T-helper 2 cell treated with Interferon-gamma antibody and Interleukin-4, amounts not matched to agents 5 μg/mL and 100 μg/mL, for 36 hours (primary cell): ENCODE measurements around the gene CLINT1.

Source experiments
- DNase-seq: peaks from one replicate; pipeline ENCODE4 v3.0.0; 2021; ENCODE audit warnings: low spot score
- H3K27ac Mint-ChIP-seq: one replicate; pipeline ENCODE4 v1.8.0; 2021; ENCODE audit warnings: mild to moderate bottlenecking, mixed read lengths
- H3K27me3 Mint-ChIP-seq: one replicate; pipeline ENCODE4 v1.8.0; 2021; ENCODE audit warnings: low read depth, mixed read lengths
- H3K36me3 Mint-ChIP-seq: one replicate; pipeline ENCODE4 v1.8.0; 2021; ENCODE audit warnings: low read depth, mixed read lengths
- H3K4me1 Mint-ChIP-seq: one replicate; pipeline ENCODE4 v1.8.0; 2021; ENCODE audit warnings: low read depth, mixed read lengths
- H3K4me3 Mint-ChIP-seq: one replicate; pipeline ENCODE4 v1.8.0; 2022; ENCODE audit warnings: mild to moderate bottlenecking, moderate library complexity, mixed read lengths
- H3K9me3 Mint-ChIP-seq: one replicate; pipeline ENCODE4 v1.8.0; 2021; ENCODE audit warnings: mixed read lengths

CLINT1 gene

DNA sequence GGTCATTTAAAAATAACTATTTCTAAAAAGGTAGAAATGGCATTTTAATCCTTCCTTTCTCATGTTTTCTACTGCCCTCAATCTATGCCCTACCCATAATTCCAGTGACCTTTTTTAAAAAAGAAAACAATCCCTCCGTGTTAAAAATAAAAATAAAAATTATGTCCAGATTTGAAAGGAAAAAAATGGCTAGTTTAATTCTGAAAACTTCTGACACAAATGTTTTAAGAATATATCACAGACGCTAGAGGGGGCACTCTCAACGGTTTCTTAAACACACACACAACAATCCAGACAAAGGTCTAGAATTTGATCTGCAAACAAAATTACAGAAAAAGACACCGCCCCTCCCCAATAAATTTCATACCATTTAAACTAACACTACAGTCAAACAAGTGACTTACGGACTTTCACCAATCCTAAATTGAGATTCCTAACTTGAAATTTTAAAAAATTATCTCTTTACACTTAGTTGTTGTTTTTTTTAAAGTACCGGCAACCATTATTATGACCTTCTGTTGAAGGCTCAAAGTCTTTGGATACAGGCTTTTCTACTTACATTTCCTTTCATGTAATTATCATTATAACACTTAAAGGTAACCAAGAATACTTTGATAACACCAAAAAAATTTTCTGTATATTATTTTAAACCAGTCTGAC, 38.2 kb downstream of the CLINT1 start:
- DNase-seq = no peak
- Mint-ChIP-seq H3K4me3 (no peak overlapping the region), H3K27ac (no peak overlapping the region), H3K9me3 (peaks cover 4% of the 10 kb centered on the region), H3K36me3 (peaks cover 18% of the 10 kb centered on the region), H3K4me1 (peaks cover 22% of the 10 kb centered on the region), H3K27me3 (no peaks in the 10 kb centered on the region)

GRCh38 chr5:157819502-157820115, 39.3 kb downstream of the CLINT1 start:
- peaks cover 21% of the 10 kb centered on the region for H3K4me1 Mint-ChIP-seq
- H3K9me3 Mint-ChIP-seq = peaks cover 4% of the 10 kb centered on the region
- no peaks in the 10 kb centered on the region for H3K27me3 Mint-ChIP-seq
- DNase-seq = no peak
- H3K4me3 Mint-ChIP-seq = no peak overlapping the region
- H3K36me3 Mint-ChIP-seq = peaks cover 20% of the 10 kb centered on the region
- no peak overlapping the region for H3K27ac Mint-ChIP-seq

GRCh38 chr5:157818368-157818767, 40.6 kb downstream of the CLINT1 start:
- DNase-seq = no peak
- Mint-ChIP-seq H3K4me1 (peaks cover 21% of the 10 kb centered on the region), H3K9me3 (peaks cover 4% of the 10 kb centered on the region), H3K27ac (no peak overlapping the region), H3K36me3 (peaks cover 24% of the 10 kb centered on the region), H3K4me3 (no peak overlapping the region), H3K27me3 (no peaks in the 10 kb centered on the region)

DNA sequence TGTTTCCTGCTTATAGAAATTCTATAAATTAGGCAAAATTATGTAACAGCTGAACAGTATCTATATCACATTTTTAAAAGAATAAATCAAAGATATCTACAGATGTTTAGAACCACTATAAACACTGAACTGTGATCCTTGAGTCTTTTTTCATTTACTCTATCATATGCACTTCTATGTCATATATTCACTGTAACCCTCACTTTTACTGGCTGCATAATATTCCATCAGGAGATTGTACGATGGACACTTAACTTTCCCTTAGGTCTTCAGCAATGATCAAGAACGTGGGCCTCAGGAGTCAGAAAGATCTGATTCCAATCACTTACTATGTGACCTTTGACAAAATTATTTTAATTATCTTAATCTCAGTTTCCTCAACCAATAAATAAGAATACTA, 41.0 kb downstream of the CLINT1 start:
- Mint-ChIP-seq H3K9me3 (peaks cover 4% of the 10 kb centered on the region), H3K27me3 (no peaks in the 10 kb centered on the region), H3K27ac (no peak overlapping the region), H3K36me3 (peaks cover 26% of the 10 kb centered on the region), H3K4me3 (no peak overlapping the region), H3K4me1 (peaks cover 21% of the 10 kb centered on the region)
- no peak for DNase-seq

- Mint-ChIP-seq H3K9me3 (peaks cover 2% of the 10 kb centered on the region), H3K27me3 (no peaks in the 10 kb centered on the region), H3K4me1 (peaks cover 20% of the 10 kb centered on the region), H3K27ac (no peak overlapping the region), H3K36me3 (peaks cover 29% of the 10 kb centered on the region), H3K4me3 (no peak overlapping the region)
- no peak for DNase-seq
These were observed 41.6 kb downstream of the CLINT1 start for GRCh38 chr5:157817387-157817702.

- Mint-ChIP-seq H3K4me3 (no peak overlapping the region), H3K9me3 (no peaks in the 10 kb centered on the region), H3K36me3 (peaks cover 24% of the 10 kb centered on the region), H3K27ac (no peak overlapping the region), H3K27me3 (no peaks in the 10 kb centered on the region), H3K4me1 (peaks cover 16% of the 10 kb centered on the region)
- no peak for DNase-seq
These were observed 42.1 kb downstream of the CLINT1 start for GRCh38 chr5:157816682-157817386.

GRCh38 chr5:157812086-157812485, 46.9 kb downstream of the CLINT1 start:
- no peak for DNase-seq
- Mint-ChIP-seq H3K4me3 (no peak overlapping the region), H3K27me3 (no peaks in the 10 kb centered on the region), H3K9me3 (no peaks in the 10 kb centered on the region), H3K36me3 (peaks cover 41% of the 10 kb centered on the region), H3K4me1 (no peaks in the 10 kb centered on the region), H3K27ac (no peak overlapping the region)

DNA sequence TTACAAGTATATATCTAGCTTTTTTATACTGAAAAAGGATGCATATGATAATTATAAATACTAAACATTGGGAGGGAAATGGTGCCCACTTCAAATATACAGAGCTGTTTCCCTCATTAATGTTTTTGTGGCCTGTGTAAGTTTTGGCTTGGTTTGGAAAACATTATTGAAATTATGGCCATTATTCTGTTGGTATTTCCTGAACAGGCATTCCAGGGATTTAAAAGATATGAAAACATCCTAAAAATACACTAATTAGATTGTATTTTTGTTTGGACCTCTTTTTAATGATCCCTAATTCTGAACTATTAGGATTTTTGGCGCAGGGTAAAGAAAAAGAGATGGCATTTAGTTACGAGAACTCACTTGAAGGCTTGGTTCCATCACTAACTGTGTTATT, 50.9 kb downstream of the CLINT1 start:
- H3K36me3 Mint-ChIP-seq = peaks cover 50% of the 10 kb centered on the region
- H3K4me3 Mint-ChIP-seq = no peak overlapping the region
- no peak overlapping the region for H3K27ac Mint-ChIP-seq
- no peaks in the 10 kb centered on the region for H3K27me3 Mint-ChIP-seq
- peaks cover 2% of the 10 kb centered on the region for H3K4me1 Mint-ChIP-seq
- no peaks in the 10 kb centered on the region for H3K9me3 Mint-ChIP-seq
- no peak for DNase-seq

GRCh38 chr5:157802736-157803135, 56.2 kb downstream of the CLINT1 start:
- Mint-ChIP-seq H3K9me3 (no peaks in the 10 kb centered on the region), H3K4me1 (peaks cover 2% of the 10 kb centered on the region), H3K4me3 (no peak overlapping the region), H3K27me3 (no peaks in the 10 kb centered on the region), H3K27ac (no peak overlapping the region), H3K36me3 (peaks cover 35% of the 10 kb centered on the region)
- DNase-seq = no peak

GRCh38 chr5:157800137-157800536, 58.8 kb downstream of the CLINT1 start:
- Mint-ChIP-seq H3K27me3 (no peaks in the 10 kb centered on the region), H3K9me3 (no peaks in the 10 kb centered on the region), H3K4me1 (peaks cover 2% of the 10 kb centered on the region), H3K27ac (no peak overlapping the region), H3K36me3 (peaks cover 24% of the 10 kb centered on the region), H3K4me3 (no peak overlapping the region)
- DNase-seq = no peak

DNA sequence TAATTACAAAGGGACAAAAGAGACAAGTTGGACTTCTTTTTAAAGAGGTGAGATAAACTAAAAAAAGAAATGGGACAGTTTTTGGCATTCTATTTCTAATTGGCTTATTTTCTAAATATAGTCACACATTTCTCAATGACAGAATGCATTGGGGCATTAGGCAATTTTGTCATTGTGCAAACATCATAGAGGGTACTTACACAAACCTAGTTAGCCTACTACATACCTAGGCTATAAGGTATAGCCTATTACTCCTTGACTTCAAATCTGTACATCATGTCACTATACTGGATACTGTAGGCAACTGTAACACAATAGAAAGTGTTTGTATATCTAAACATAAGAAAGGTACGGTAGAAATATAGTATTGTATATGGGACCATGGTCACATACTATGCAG, 59.4 kb downstream of the CLINT1 start:
- Mint-ChIP-seq H3K4me1 (peaks cover 2% of the 10 kb centered on the region), H3K27me3 (no peaks in the 10 kb centered on the region), H3K36me3 (peaks cover 23% of the 10 kb centered on the region), H3K9me3 (no peaks in the 10 kb centered on the region), H3K27ac (no peak overlapping the region), H3K4me3 (no peak overlapping the region)
- no peak for DNase-seq

GRCh38 chr5:157793301-157793700, 65.6 kb downstream of the CLINT1 start:
- Mint-ChIP-seq H3K27me3 (no peaks in the 10 kb centered on the region), H3K27ac (no peak overlapping the region), H3K9me3 (no peaks in the 10 kb centered on the region), H3K4me1 (no peaks in the 10 kb centered on the region), H3K36me3 (peaks cover 42% of the 10 kb centered on the region), H3K4me3 (no peak overlapping the region)
- no peak for DNase-seq

GRCh38 chr5:157785801-157786200, 73.1 kb downstream of the CLINT1 start:
- Mint-ChIP-seq H3K27ac (no peak overlapping the region), H3K4me1 (peaks cover 3% of the 10 kb centered on the region), H3K27me3 (no peaks in the 10 kb centered on the region)

GRCh38 chr5:157779221-157779620, 79.7 kb downstream of the CLINT1 start:
- H3K4me1 Mint-ChIP-seq = peaks cover 2% of the 10 kb centered on the region
- no peaks in the 10 kb centered on the region for H3K9me3 Mint-ChIP-seq
- H3K36me3 Mint-ChIP-seq = peaks cover 4% of the 10 kb centered on the region
- H3K27me3 Mint-ChIP-seq = no peaks in the 10 kb centered on the region
- H3K4me3 Mint-ChIP-seq = no peak overlapping the region
- DNase-seq = no peak
- H3K27ac Mint-ChIP-seq = no peak overlapping the region

More at GRCh38 chr5:157785801-157786200, 73.1 kb downstream of the CLINT1 start:
- Mint-ChIP-seq H3K4me3 (no peak overlapping the region), H3K9me3 (no peaks in the 10 kb centered on the region), H3K36me3 (peaks cover 44% of the 10 kb centered on the region)
- no peak for DNase-seq
